SJCRH30 (cell line): ENCODE measurements around the gene LMX1B. TPM values are rescaled to one million over a fixed set of nuclear protein-coding genes. Genes with fewer than 3 reads are reported as not detected.

ENCODE experiments used
- DNase-seq, 2 experiments: peaks; one replicate each; pipeline ENCODE4 v3.0.0-alpha.2; 2015 to 2020
- H3K27ac ChIP-seq: fragments of 250-450 bp; sonication (Bioruptor Pico); 2 replicates; pipeline ENCODE4 v1.5.1; 2020; ENCODE audit warnings: mild to moderate bottlenecking, moderate library complexity
- H3K27me3 ChIP-seq: fragments of 250-450 bp; sonication (Bioruptor Pico); 2 replicates; pipeline ENCODE4 v1.5.1; 2020; ENCODE audit warnings: mild to moderate bottlenecking, moderate library complexity
- H3K36me3 ChIP-seq: fragments of 250-450 bp; sonication (Bioruptor Pico); 2 replicates; pipeline ENCODE4 v1.5.1; 2020; ENCODE audit warnings: mild to moderate bottlenecking, moderate library complexity
- H3K4me1 ChIP-seq: fragments of 250-450 bp; sonication (Bioruptor Pico); 2 replicates; pipeline ENCODE4 v1.5.1; 2020; ENCODE audit warnings: mild to moderate bottlenecking, moderate library complexity
- H3K4me3 ChIP-seq: fragments of 250-450 bp; sonication (Bioruptor Pico); 2 replicates; pipeline ENCODE4 v1.5.1; 2020; ENCODE audit warnings: mild to moderate bottlenecking, moderate library complexity
- H3K9me3 ChIP-seq: fragments of 250-450 bp; sonication (Bioruptor Pico); replicated peaks from 2 replicates; pipeline ENCODE4 v1.5.1; 2020; ENCODE audit warnings: mild to moderate bottlenecking, moderate library complexity
- total RNA-seq: library from RNA; depleted of rRNA; stranded (reverse); fragments of >200 nt; shearing (Covaris generic); gene quantifications from 2 replicates; pipeline ENCODE4 v1.2.3, GENCODE V29; 2014

LMX1B gene
- total RNA-seq, 1 experiment from 2014 or later: 10.3 TPM

DNA sequence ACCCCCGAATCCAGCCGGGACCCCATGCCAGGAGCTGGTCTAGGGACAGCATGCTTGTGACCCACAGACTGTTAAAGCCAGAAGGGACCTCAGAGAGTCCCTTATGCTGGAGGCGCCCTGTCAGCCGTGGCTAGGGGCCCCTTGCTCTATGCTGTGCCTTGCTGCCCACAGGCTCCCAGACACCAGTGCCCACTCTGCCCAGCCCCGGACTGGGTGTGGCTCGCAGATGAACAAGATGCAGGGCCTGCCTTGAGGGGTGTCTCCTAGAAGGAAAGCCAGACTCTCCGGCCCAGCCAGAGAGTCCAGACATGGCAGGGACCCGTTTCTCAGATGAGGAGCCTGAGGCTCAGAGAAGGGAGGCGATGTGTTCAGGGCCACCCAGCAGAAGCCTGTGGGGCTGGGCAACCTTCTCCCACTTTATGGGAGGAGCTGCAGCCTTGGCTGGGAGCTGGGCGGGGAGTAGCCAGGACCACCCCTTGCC lies 85.7 kb downstream of the LMX1B start:
- Histone ChIP-seq H3K9me3 (no peaks in the 10 kb centered on the region), H3K27me3 (0 out of 2 replicates have a peak, but pooled peaks cover 4% of the 10 kb centered on the region), H3K4me1 (peaks cover 6% of the 10 kb centered on the region), H3K36me3 (no peaks in the 10 kb centered on the region), H3K4me3 (no peak overlapping the region), H3K27ac (no peak overlapping the region)
- peak in 1 of 2 experiments; percentile 2 for DNase-seq

GRCh38 chr9:126700296-126700695 lies 86.6 kb downstream of the LMX1B start:
- DNase-seq: peak in 1 of 2 experiments; percentile 6
- 0 out of 2 replicates have a peak, but pooled peaks cover 4% of the 10 kb centered on the region for H3K27me3 ChIP-seq
- no peak overlapping the region for H3K4me3 ChIP-seq
- H3K36me3 ChIP-seq: no peaks in the 10 kb centered on the region
- peaks cover 11% of the 10 kb centered on the region for H3K4me1 ChIP-seq
- H3K27ac ChIP-seq: no peak overlapping the region
- H3K9me3 ChIP-seq: no peaks in the 10 kb centered on the region

DNA sequence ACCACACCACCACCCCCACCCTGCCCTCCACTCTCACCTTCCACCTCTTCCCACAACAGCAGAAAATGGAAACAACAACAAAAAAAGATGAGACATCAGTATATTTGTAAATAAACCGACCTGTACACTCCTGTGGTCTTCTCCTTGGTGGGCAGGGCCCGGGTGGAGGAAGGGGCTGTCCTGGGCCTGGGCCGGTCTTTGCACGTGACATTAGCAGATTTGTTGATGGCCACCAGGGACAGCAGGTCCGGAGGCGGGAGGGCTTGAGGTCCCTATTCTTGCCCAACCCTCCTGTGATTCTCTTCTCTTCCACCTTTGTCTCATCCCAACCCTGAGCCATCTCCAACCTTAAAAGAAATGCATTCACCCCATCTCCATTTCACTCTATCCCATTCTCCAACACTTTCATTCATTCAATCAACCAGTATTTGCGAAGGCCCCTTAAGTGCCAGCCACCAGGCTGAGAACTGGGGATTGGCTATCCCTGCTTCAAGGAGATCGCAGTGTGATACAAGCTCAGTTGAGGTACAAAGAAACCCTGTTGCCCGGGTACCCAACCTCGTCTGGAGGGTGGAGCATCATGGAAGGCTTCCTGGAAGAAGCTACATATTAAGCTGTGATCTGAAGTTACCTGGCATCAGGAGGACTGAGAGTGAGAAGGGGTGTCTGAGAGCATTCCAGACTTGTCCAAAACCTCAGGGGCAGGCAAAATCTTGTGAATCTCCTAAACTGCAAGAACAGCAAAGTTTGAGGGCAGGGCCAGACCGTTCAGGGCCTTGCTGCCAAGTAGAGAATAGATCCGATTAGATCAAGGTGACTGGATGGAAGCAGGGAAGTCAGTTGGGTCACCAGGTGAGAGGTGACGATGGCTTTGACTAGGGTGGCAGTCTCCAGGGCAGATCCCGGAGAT lies 87.4 kb downstream of the LMX1B start:
- H3K4me1 ChIP-seq: peaks cover 11% of the 10 kb centered on the region
- H3K27ac ChIP-seq: no peak overlapping the region
- H3K4me3 ChIP-seq: no peak overlapping the region
- H3K36me3 ChIP-seq: no peaks in the 10 kb centered on the region
- peak in 1 of 2 experiments; percentile 10 for DNase-seq
- no peaks in the 10 kb centered on the region for H3K9me3 ChIP-seq
- H3K27me3 ChIP-seq: 0 out of 2 replicates have a peak, but pooled peaks cover 4% of the 10 kb centered on the region

DNA sequence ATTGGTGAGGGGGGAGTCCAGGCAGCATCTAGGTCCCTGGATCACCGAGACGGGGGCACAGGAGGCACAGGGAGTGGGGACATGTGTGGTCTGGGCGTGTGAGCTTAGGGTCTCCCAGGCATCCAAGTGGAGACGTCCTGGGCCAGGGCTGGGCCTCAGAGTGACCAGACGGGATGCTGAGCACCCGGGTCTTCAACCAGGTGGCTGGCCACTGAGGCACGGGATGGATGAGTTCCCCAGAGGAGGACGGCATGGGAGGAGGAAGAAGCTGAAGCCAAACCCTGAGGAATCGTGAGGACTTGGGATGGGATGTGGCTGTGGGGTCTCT lies 88.0 kb downstream of the LMX1B start:
- Histone ChIP-seq H3K4me3 (no peak overlapping the region), H3K4me1 (peaks cover 11% of the 10 kb centered on the region), H3K27ac (no peak overlapping the region), H3K9me3 (no peaks in the 10 kb centered on the region), H3K27me3 (0 out of 2 replicates have a peak, but pooled peaks cover 4% of the 10 kb centered on the region), H3K36me3 (no peaks in the 10 kb centered on the region)
- DNase-seq: no peak

DNA sequence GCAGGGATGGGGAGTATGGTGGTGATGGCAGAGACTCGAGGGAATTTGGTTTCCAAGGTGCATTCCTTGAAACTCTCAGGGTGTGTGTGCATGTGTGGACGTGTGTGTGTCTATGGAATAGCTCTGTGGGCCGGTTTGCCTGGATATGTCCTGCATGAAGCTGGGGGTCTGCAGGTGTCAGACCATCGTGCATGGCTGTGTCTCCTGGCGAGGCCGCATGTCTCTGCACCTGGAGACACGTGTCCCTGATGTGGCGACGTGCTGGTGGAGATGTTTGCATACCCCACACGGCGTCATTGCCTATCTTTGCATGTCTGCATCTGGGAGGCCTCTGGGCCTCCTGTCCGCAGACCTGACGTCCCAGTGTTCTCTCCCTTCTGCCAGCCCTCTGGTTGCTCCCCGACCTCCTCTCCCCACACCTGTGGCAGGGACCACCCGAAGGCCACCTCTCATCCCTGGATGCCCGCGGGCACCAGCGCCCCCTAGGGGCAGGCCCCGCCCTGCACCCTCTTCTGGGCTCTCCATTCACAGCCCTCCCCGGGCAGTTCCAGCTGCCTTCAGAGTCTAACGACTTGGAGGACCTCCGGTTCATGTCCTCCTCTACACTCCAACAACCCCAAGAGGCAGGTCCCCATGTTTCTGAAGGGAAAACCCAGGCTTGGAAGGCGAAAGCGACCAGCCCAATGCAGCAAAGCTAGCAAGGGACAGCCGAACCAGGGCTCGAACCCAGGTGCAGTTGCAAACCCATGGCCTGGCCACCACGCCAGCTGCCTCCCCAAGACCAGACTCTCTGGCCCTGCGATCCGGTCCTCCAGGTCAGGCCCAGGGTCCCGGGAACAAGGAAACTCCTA lies 88.6 kb downstream of the LMX1B start:
- Histone ChIP-seq H3K36me3 (no peaks in the 10 kb centered on the region), H3K27ac (no peak overlapping the region), H3K9me3 (no peaks in the 10 kb centered on the region), H3K4me3 (no peak overlapping the region), H3K27me3 (0 out of 2 replicates have a peak, but pooled peaks cover 4% of the 10 kb centered on the region), H3K4me1 (peaks cover 11% of the 10 kb centered on the region)
- DNase-seq: peak; percentile 66 to 76

DNA sequence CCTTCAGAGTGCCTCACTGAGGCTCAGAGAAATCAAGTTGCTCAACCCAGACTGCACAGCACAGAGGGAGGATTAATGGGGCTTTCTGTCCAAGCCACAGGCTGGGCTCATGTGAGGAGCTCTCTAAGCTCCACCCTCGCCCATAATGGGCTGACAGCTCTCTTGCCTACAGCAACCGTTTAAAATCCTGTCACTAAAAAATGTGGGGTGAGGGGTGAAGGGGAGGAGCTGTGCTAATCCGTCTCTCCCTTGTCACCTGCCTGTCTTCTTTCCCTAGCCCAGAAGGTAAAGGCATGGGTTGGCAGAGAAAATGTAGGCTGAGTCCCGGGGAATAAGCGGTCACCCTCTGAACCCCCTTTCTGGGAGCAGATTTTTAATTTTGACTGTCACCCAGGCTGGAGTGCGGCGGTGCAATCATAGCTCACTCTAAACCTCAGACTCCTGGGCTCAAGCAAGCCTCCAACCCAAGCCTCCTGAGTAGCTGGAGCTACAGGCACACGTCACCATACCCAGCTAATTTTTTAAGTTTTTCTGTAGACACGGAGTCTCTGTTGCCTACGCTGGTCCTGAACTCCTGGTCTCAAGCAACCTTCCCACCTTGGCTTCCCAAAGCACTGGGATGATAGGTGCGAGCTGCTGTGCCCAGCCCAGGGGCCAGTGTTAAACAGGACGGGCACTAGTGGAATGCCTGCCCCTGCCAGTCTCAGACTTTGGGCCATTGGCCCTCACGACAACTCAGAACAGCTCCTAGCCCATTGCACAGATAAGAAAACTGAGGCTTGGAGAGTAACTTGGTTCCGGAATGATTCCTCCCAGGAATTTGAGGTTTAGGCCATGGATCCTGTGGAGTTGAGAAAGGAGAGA lies 89.5 kb downstream of the LMX1B start:
- Histone ChIP-seq H3K4me1 (peaks cover 11% of the 10 kb centered on the region), H3K36me3 (no peaks in the 10 kb centered on the region), H3K27ac (no peak overlapping the region), H3K27me3 (0 out of 2 replicates have a peak, but pooled peaks cover 4% of the 10 kb centered on the region), H3K4me3 (no peak overlapping the region), H3K9me3 (no peaks in the 10 kb centered on the region)
- no peak for DNase-seq

GRCh38 chr9:126703866-126704156 lies 90.1 kb downstream of the LMX1B start:
- H3K27me3 ChIP-seq: 0 out of 2 replicates have a peak, but pooled peaks cover 4% of the 10 kb centered on the region

GRCh38 chr9:126704157-126704891 lies 90.6 kb downstream of the LMX1B start:
- H3K4me1 ChIP-seq: peaks cover 11% of the 10 kb centered on the region
- H3K4me3 ChIP-seq: no peak overlapping the region
- H3K27ac ChIP-seq: no peak overlapping the region
- peak; percentile 49 to 58 for DNase-seq
- H3K27me3 ChIP-seq: 0 out of 2 replicates have a peak, but pooled peaks cover 4% of the 10 kb centered on the region
- no peaks in the 10 kb centered on the region for H3K36me3 ChIP-seq
- H3K9me3 ChIP-seq: no peaks in the 10 kb centered on the region

More at GRCh38 chr9:126703866-126704156, 90.1 kb downstream of the LMX1B start:
- Histone ChIP-seq H3K36me3 (no peaks in the 10 kb centered on the region), H3K4me1 (peaks cover 11% of the 10 kb centered on the region), H3K4me3 (no peak overlapping the region), H3K9me3 (no peaks in the 10 kb centered on the region), H3K27ac (no peak overlapping the region)
- DNase-seq: no peak

DNA sequence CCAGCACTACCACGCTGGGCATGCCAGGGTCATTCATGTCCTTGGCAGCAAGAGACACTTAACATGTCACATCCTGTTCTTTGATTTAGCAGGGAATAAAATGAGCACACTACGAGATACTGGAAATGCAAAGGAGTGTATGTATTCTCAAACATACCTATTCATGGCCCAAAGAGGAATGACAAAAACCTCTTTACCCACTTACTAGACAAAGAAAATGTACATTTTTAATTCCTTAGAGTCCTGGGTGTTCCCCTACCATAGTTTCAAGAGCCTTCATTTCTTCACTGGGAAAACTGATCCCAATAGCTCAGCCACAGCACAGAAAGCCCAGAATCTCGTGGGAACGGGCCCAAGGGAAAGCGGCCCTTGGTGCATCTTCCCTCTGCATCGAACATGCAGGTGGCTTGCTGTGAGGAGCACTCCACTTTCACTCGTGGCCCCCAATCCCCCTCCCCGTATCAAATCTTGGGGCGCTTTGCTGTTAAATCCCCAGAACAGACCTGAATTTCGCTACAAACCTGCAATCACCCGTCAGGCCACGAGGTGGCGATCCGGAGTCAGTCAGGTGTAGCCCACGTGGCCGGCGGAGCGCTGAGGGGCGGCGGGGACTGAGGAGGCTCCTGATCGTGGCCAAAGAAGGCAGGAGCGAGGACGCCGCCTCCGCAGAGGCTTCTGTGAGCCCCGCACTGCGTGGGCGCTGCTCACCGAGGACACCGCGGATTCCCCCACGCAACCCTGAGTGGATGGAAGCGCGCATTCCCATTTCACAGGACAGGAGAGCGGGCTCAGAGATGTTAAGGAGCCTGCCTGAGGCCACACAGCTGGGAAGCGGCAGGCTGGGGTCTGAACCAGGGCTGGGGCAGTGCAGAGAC lies 91.4 kb downstream of the LMX1B start:
- no peak overlapping the region for H3K4me3 ChIP-seq
- peak; percentile 85 to 92 for DNase-seq
- no peaks in the 10 kb centered on the region for H3K36me3 ChIP-seq
- peaks cover 11% of the 10 kb centered on the region for H3K4me1 ChIP-seq
- no peaks in the 10 kb centered on the region for H3K9me3 ChIP-seq
- H3K27ac ChIP-seq: no peak overlapping the region
- H3K27me3 ChIP-seq: 0 out of 2 replicates have a peak, but pooled peaks cover 4% of the 10 kb centered on the region

DNA sequence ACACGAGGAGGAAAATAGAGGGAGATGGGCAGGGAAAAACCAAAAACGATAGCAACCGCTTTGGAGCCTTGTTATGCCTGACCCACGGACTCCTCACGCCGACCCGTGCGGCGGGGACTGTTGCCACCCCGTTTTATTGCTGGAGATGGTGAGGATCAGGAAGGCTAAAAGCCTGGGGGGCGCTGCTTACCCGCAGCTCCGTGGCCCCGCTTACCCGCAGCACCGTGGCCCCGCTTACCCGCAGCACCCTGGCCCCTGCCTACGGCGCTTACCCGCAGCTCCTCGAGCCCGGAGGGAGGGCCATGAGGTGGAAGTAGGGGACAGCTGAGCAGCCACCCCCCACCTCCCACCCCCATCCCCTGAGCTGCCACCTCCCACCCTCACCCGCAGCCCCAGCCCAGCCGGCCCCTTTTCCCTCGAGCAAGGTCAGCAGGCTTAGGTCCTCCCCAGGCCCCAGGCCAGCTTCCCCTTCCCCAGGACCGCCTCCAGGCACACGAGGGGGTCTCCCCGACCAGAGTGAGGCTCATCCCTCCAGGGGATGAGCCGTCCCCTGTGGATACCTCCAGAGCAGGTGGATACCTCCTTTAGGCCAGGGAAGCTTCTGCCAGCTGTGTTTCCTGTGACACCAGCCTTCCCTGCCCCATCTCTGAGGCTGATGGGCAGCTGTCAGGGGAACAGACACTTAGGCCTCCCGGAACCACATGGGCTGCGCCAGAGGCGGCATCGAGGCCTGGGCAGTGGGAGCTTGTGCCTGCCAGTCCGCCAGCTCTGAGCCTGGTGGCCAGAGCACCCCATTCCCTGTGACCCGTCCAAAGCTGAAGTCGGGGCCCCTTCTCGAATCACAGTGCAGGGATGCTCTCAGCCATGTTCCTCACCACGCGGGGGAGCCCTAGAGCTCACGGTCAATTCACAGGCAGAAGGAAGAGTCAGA lies 92.3 kb downstream of the LMX1B start:
- DNase-seq: peak; percentile 79 to 87
- Histone ChIP-seq H3K9me3 (no peaks in the 10 kb centered on the region), H3K4me1 (peaks cover 11% of the 10 kb centered on the region), H3K27ac (no peak overlapping the region), H3K36me3 (no peaks in the 10 kb centered on the region), H3K4me3 (no peak overlapping the region), H3K27me3 (0 out of 2 replicates have a peak, but pooled peaks cover 4% of the 10 kb centered on the region)

DNA sequence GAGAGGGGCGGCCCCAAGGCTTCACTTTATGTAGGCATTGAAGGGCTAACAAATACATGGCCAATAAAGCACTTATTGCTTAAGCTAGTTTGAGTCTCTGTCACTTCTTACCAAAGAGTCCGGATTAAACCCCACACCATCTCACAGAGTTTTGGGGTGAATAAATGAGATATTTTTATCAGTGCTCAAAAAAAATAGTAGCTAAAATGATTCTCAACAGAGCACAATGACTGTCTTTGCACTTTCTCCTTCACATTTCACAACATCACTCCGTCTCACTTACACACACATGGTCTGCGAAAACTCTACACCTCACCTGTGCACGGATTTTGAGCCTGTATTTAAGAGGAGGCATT lies 92.9 kb downstream of the LMX1B start:
- DNase-seq: no peak
- Histone ChIP-seq H3K27me3 (0 out of 2 replicates have a peak, but pooled peaks cover 4% of the 10 kb centered on the region), H3K36me3 (no peaks in the 10 kb centered on the region), H3K4me1 (peaks cover 11% of the 10 kb centered on the region), H3K4me3 (no peak overlapping the region), H3K27ac (no peak overlapping the region), H3K9me3 (no peaks in the 10 kb centered on the region)

DNA sequence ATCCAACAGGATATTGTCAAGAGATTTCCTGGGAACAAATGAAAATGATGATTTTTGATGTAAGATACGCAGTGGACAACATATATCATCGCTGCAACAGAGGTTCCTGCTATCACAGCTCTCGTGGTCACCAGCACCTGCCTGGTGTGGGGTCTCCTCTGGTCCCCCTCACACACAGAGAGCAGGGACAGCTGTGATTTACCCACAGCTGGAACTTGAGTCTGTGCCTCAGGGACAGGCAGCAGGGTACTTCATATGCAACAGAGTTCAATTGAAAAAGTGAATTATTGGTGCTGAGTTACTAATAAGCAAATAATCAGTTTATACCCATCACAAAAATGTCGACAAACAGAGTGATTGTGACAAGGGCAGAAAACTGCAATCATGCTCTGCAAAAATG lies 93.4 kb downstream of the LMX1B start:
- no peaks in the 10 kb centered on the region for H3K9me3 ChIP-seq
- no peaks in the 10 kb centered on the region for H3K36me3 ChIP-seq
- no peak overlapping the region for H3K27ac ChIP-seq
- 0 out of 2 replicates have a peak, but pooled peaks cover 4% of the 10 kb centered on the region for H3K27me3 ChIP-seq
- H3K4me3 ChIP-seq: no peak overlapping the region
- H3K4me1 ChIP-seq: peaks cover 11% of the 10 kb centered on the region
- peak in 1 of 2 experiments; percentile 12 for DNase-seq
